VCaP (cell line): ENCODE results near the gene SV2B.
"Not testable (repeated sequence)": the region's sequence is repeated elsewhere in the genome, so short reads cannot be mapped to it uniquely, and the experiment has no call there.

Experiments
- H3K27ac ChIP-seq: fragments of 450-650 bp; 2 replicates; pipeline ENCODE4 v1.5.1; 2017
- CTCF ChIP-seq: fragments of 450-650 bp; conservative IDR thresholded peaks from 2 replicates; pipeline ENCODE4 v1.5.1; 2017; ENCODE audit warnings: mild to moderate bottlenecking, moderate library complexity

SV2B gene

GRCh38 chr15:91077029-91077428, 23.0 kb upstream of the SV2B start:
- H3K27ac ChIP-seq: no peak overlapping the region
- no peak for TF ChIP-seq CTCF

GRCh38 chr15:91093866-91094265, 6.2 kb upstream of the SV2B start:
- not testable (repeated sequence) for H3K27ac ChIP-seq

- TF ChIP-seq CTCF: no peak
- no peak overlapping the region for H3K27ac ChIP-seq
Measured at GRCh38 chr15:91098451-91098850, 1.6 kb upstream of the SV2B start.

GRCh38 chr15:91099616-91099994, 452 bp upstream of the SV2B start:
- H3K27ac ChIP-seq: peak overlapping the region; percentile 71
- TF ChIP-seq CTCF: peak; percentile 72

GRCh38 chr15:91100814-91101607, 954 bp downstream of the SV2B start:
- TF ChIP-seq CTCF: no peak
- peak overlapping the region; percentile 71 for H3K27ac ChIP-seq

- no peak overlapping the region for H3K27ac ChIP-seq
- no peak for TF ChIP-seq CTCF
Measured at GRCh38 chr15:91101608-91101920, 1.5 kb downstream of the SV2B start.

- no peak overlapping the region for H3K27ac ChIP-seq
- no peak for TF ChIP-seq CTCF
Measured at GRCh38 chr15:91102546-91103330, 2.7 kb downstream of the SV2B start.

GRCh38 chr15:91104111-91104510, 4.1 kb downstream of the SV2B start:
- no peak overlapping the region for H3K27ac ChIP-seq
- no peak for TF ChIP-seq CTCF
